Effector memory CD8-positive, alpha-beta T cell (primary cell): ENCODE data around the gene ANKEF1.
"Not testable (repeated sequence)": the region's sequence is repeated elsewhere in the genome, so short reads cannot be mapped to it uniquely, and the experiment has no call there.

Experiments used
- ATAC-seq: fragments of 150-1000 bp; cut with Tn5 transposase; replicated peaks from 2 replicates; pipeline ENCODE4 v1.10.0; 2021; ENCODE audit warnings: mild to moderate bottlenecking, moderate library complexity
- DNase-seq, 3 experiments: peaks; one replicate each; pipeline ENCODE4 v3.0.0; 2021
- H3K27ac Mint-ChIP-seq, 2 donors: one replicate each; pipeline ENCODE4 v1.8.0; 2022; ENCODE audit warnings: mild to moderate bottlenecking in 2 of 2, mixed read lengths in 2 of 2, moderate library complexity in 2 of 2
- H3K27me3 Mint-ChIP-seq, 2 donors: one replicate each; pipeline ENCODE4 v1.8.0; 2022; ENCODE audit warnings: mixed read lengths in 2 of 2
- H3K36me3 Mint-ChIP-seq: one replicate; pipeline ENCODE4 v1.8.0; 2022; ENCODE audit warnings: mild to moderate bottlenecking, moderate library complexity, mixed read lengths; ENCODE audit not compliant: insufficient read depth
- H3K4me1 Mint-ChIP-seq, 2 donors: one replicate each; pipeline ENCODE4 v1.8.0; 2022; ENCODE audit warnings: low read depth in 2 of 2, mixed read lengths in 2 of 2
- H3K4me3 Mint-ChIP-seq, 2 donors: one replicate each; pipeline ENCODE4 v1.8.0; 2022; ENCODE audit warnings: mild to moderate bottlenecking in 2 of 2, mixed read lengths in 2 of 2, moderate library complexity in 2 of 2
- H3K9me3 Mint-ChIP-seq, 2 donors: one replicate each; pipeline ENCODE4 v1.8.0; 2022; ENCODE audit warnings: mixed read lengths in 2 of 2

The ANKEF1 gene

DNA sequence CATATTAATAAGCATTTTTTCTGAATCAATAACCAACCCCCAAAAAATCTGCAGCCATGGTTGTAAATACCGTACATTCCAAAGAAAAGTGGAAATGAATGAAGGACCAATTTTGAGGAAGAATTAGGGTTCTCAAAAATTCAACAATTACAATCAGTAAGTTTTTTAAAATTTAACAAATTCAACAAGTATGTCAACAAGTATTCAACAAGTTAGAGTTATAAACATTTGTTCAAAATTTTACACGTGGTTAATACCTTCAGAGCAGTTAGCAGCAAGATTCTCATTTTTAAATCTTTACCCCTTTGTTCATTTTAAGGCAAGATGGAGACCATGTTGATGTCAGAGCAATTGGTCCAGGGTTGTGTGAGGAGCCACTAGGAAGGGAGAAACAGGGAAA is 27.6 kb upstream of the ANKEF1 start:
- DNase-seq = no peak
- Mint-ChIP-seq H3K36me3 (no peaks in the 10 kb centered on the region), H3K9me3 (no peaks in the 10 kb centered on the region), H3K27me3 (peaks cover 12 to 38% of the 10 kb centered on the region in 2 donors), H3K4me3 (no peak overlapping the region), H3K4me1 (no peaks in the 10 kb centered on the region), H3K27ac (no peak overlapping the region)
- ATAC-seq = no peak

DNA sequence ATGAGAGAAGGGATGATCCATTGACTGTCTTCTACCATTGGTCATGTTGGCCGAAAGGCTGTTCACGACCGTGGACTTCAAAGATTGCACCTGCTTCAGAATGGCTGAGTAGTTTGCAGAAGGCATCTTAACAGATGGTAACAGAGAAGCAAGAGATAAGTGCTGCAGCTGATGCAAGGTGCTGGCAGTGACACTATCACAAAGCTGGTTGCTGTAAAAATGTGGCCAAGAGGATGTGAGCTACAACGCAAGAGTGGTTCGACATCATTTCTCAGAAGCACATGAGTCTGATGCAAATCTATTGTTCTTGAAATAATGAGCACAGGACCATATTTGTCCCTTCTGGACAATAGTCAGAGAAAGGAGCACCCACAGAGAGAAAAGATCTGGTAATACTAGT is 27.0 kb upstream of the ANKEF1 start:
- no peak for DNase-seq
- H3K36me3 Mint-ChIP-seq = no peaks in the 10 kb centered on the region
- no peak for ATAC-seq
- H3K4me1 Mint-ChIP-seq = no peaks in the 10 kb centered on the region
- H3K9me3 Mint-ChIP-seq = no peaks in the 10 kb centered on the region
- H3K27me3 Mint-ChIP-seq = peaks cover 12 to 38% of the 10 kb centered on the region in 2 donors
- H3K4me3 Mint-ChIP-seq = no peak overlapping the region
- H3K27ac Mint-ChIP-seq = no peak overlapping the region

DNA sequence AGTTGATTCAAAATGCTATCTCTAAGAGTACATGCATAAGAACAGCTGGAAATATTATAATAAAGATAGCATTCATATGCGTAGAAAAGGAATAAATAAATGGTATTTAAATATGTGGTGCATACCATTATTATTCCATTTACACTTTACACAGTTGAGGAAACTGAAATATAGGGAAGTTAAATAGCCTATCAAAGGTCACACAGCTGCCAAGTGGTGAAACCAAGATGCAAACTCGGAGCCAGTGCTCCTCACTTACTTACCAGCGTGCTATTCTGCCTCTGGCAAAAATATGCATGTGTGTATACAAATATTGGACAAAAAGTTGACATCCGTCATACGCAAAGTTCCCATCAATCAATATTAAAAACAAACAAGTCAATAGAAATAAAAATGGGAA is 22.3 kb upstream of the ANKEF1 start:
- H3K4me3 Mint-ChIP-seq = no peak overlapping the region
- DNase-seq (no peak), ATAC-seq (no peak)
- H3K27ac Mint-ChIP-seq = no peak overlapping the region
- no peaks in the 10 kb centered on the region for H3K9me3 Mint-ChIP-seq
- H3K36me3 Mint-ChIP-seq = no peaks in the 10 kb centered on the region
- no peaks in the 10 kb centered on the region for H3K4me1 Mint-ChIP-seq
- H3K27me3 Mint-ChIP-seq = peaks cover 18 to 34% of the 10 kb centered on the region in 2 donors

DNA sequence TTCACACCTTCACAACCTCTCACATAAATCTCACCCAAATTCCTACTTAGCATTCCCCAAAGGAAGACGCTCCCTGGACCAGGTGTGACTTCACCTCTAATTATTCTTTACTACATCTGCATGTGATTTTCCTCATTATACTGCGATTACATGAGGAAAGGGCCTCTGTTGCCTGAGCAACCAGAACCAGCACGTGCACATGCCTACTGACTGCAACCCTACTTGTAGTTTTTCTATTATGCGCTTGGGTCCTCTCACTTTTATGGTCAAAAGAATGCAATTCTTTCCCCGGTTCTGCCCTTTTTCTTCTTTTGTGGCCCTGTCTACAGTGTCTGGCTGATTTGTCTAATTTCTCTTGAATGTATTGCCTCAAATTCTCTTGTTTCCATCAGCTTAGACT is 20.4 kb upstream of the ANKEF1 start:
- Mint-ChIP-seq H3K4me3 (no peak overlapping the region), H3K27ac (no peak overlapping the region), H3K9me3 (no peaks in the 10 kb centered on the region), H3K27me3 (peaks cover 12 to 21% of the 10 kb centered on the region in 2 donors), H3K36me3 (no peaks in the 10 kb centered on the region), H3K4me1 (no peaks in the 10 kb centered on the region)
- DNase-seq (no peak), ATAC-seq (no peak)

DNA sequence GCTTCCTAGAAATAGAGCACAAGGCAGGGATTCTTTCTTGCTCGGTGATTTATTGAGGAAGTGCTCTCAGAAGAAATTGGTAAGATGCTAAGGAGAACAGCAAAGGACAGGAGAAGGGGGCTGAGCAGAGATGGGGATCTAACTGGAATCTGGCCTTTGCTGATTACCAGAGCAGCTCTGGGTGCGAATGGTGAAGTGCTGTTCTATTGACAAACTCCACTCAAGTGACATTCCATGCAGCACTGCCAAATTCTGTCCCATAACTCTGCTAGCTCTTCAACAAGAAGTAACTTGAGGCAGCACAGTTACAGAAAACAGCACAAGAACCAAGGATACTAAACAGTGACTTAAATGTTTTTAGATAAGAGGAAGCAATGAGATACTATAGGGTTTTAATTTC is 13.8 kb upstream of the ANKEF1 start:
- Mint-ChIP-seq H3K36me3 (no peaks in the 10 kb centered on the region), H3K4me1 (no peaks in the 10 kb centered on the region), H3K27ac (no peak overlapping the region), H3K9me3 (no peaks in the 10 kb centered on the region), H3K4me3 (no peak overlapping the region), H3K27me3 (peaks cover 45 to 49% of the 10 kb centered on the region in 2 donors)
- DNase-seq = no peak
- ATAC-seq = no peak

DNA sequence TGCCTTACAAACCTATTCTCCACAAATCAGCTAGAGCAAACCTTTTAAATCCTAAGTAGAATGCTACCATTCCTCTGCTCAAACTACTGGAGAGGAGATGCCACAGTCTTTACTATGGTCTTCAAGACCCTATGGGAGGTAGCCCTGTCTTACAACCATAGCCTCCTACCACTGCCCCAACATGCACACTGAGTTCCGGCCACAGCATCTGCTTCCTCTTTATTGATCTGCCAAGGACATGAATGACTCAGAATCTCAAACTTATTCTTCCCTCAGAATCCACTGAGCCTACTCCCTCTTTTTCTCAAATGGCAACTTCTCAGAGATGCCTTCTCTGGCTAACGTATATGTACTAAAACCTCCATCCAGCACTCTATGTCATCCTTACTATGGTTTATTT is 12.2 kb upstream of the ANKEF1 start:
- no peak overlapping the region for H3K27ac Mint-ChIP-seq
- H3K36me3 Mint-ChIP-seq = no peaks in the 10 kb centered on the region
- DNase-seq (no peak), ATAC-seq (no peak)
- H3K4me3 Mint-ChIP-seq = no peak overlapping the region
- H3K9me3 Mint-ChIP-seq = no peaks in the 10 kb centered on the region
- peaks cover 52 to 61% of the 10 kb centered on the region in 2 donors for H3K27me3 Mint-ChIP-seq
- no peaks in the 10 kb centered on the region for H3K4me1 Mint-ChIP-seq

DNA sequence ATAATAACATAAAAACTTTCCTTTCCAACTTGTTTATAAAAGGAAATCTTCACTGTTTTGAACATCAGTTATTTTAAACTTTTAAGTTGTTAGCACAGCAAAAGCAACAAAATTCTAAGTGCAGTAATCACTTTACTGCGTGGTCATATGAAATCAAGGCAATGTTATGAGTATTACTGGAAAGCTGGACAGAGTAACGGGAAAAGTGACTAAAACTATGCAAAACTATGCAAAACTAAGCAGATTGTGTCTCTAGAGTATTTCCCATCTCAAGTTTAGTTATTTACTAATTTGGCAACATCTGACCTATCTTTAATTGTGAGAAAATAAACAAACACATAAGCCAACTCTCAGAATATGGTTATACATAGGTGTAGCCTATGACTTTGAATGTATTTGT is 10.9 kb upstream of the ANKEF1 start:
- peaks cover 2% of the 10 kb centered on the region for H3K36me3 Mint-ChIP-seq
- no peaks in the 10 kb centered on the region for H3K9me3 Mint-ChIP-seq
- no peak for ATAC-seq
- no peak overlapping the region for H3K4me3 Mint-ChIP-seq
- no peak for DNase-seq
- H3K4me1 Mint-ChIP-seq = no peaks in the 10 kb centered on the region
- no peak overlapping the region for H3K27ac Mint-ChIP-seq
- H3K27me3 Mint-ChIP-seq = peaks cover 52 to 70% of the 10 kb centered on the region in 2 donors

DNA sequence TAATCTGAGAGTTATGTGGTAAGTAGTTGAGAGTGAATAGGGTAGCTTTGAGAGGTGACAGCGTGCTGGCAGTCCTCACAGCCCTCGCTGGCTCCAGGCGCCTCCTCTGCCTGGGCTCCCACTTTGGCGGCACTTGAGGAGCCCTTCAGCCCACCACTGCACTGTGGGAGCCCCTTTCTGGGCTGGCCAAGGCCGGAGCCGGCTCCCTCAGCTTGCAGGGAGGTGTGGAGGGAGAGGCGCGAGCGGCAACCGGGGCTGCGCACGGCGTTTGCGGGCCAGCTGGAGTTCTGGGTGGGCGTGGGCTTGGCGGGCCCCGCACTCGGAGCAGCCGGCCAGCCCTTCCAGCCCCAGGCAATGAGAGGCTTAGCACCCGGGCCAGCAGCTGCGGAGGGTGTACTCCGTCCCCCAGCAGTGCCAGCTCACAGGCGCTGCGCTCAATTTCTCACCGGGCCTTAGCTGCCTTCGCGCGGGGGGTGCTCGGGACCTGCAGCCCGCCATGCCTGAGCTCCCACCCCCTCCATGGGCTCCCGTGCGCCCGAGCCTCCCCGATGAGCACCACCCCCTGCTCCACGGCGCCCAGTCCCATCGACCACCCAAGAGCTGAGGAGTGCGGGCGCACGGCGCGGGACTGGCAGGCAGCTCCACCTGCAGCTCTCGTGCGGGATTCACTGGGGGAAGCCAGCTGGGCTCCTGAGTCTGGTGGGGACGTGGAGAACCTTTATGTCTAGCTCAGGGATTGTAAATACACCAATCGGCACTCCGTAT is 3.2 kb upstream of the ANKEF1 start:
- peaks cover 17 to 35% of the 10 kb centered on the region in 2 donors for H3K27me3 Mint-ChIP-seq
- H3K4me3 Mint-ChIP-seq, H3K4me1 Mint-ChIP-seq: not testable (repeated sequence)

DNA sequence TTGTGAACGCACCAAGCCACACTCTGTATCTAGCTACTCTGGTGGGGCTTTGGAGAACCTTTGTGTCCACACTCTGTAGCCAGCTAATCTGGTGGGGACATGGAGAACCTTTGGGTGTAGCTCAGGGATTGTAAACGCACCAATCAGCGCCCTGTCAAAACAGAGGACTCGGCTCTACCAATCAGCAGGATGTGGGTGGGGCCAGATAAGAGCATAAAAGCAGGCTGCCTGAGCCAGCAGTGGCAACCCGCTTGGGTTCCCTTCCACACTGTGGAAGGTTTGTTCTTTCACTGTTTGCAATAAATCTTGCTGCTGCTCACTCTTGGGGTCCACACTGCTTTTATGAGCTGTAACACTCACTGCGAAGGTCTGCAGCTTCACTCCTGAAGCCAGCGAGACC is 2.5 kb upstream of the ANKEF1 start:
- not testable (repeated sequence) for H3K9me3 Mint-ChIP-seq, ATAC-seq, H3K4me1 Mint-ChIP-seq, H3K36me3 Mint-ChIP-seq, DNase-seq, H3K4me3 Mint-ChIP-seq, H3K27ac Mint-ChIP-seq
- H3K27me3 Mint-ChIP-seq = peaks cover 13 to 28% of the 10 kb centered on the region in 2 donors

More for the DNA sequence above, 3.2 kb upstream of the ANKEF1 start:
- not testable (repeated sequence) for H3K27ac Mint-ChIP-seq, ATAC-seq, H3K9me3 Mint-ChIP-seq, DNase-seq, H3K36me3 Mint-ChIP-seq

DNA sequence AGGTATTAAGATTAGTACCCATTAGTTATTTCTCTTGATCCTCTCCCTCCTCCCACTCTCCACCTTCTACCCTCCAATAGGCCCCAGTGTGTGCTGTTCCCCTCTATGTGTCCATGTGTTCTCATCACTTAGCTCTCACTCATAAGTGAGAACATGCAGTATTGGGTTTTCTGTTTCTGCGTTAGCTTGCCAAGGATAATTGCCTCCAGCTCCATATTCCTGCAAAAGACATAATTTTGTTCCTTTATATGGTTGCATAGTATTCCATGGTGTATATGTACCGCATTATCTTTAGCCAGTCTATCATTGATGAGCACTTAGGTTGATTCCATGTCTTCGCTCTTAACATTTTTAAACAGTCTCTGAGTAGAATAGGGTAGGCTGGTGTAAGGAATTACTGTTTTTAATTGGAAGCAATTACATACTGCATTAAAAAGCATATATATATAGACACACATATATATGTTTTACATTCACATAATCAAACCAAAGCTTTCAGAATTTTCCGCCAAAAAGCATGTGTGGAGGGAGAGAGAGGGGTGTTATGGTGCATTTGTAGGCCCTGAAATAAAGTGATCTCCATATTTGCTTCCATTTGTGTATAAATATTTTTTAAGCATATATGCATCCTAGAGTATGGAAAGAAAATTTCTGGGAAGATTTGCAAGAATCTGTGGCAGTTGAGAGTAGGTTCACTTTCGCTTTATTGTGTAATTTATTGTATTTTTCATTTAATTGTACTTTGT is 709 bp upstream of the ANKEF1 start:
- peak overlapping the region; percentile 68 to 74 for H3K4me3 Mint-ChIP-seq
- H3K27ac Mint-ChIP-seq = no peak overlapping the region
- H3K27me3 Mint-ChIP-seq = peaks cover 13 to 17% of the 10 kb centered on the region in 2 donors
- peaks cover 7 to 8% of the 10 kb centered on the region in 2 donors for H3K4me1 Mint-ChIP-seq
- no peaks in the 10 kb centered on the region for H3K36me3 Mint-ChIP-seq
- H3K9me3 Mint-ChIP-seq = no peaks in the 10 kb centered on the region
- ATAC-seq = no peak
- DNase-seq = no peak

DNA sequence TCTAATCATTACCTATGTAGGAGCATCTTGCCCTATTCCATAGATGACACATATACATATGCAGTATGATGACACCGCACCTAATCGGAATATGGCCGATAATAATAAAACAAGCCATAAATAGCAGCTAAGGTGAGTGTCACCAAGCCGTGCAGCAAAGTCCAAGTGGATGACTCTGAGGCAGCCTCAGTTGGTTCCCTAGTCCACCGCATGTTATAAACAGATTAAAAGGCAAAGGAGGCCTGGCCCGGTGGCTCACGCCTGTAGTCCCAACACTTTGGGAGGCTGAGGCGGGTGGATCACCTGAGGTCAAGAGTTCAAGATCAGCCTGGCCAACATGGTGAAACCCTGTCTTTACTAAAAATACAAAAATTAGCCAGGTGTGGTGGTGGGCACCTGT is 1.5 kb downstream of the ANKEF1 start:
- not testable (repeated sequence) for DNase-seq, H3K36me3 Mint-ChIP-seq, H3K9me3 Mint-ChIP-seq, ATAC-seq, H3K4me1 Mint-ChIP-seq, H3K27ac Mint-ChIP-seq, H3K27me3 Mint-ChIP-seq
- H3K4me3 Mint-ChIP-seq = peak overlapping the region in 1 of 2 donors; percentile 55

DNA sequence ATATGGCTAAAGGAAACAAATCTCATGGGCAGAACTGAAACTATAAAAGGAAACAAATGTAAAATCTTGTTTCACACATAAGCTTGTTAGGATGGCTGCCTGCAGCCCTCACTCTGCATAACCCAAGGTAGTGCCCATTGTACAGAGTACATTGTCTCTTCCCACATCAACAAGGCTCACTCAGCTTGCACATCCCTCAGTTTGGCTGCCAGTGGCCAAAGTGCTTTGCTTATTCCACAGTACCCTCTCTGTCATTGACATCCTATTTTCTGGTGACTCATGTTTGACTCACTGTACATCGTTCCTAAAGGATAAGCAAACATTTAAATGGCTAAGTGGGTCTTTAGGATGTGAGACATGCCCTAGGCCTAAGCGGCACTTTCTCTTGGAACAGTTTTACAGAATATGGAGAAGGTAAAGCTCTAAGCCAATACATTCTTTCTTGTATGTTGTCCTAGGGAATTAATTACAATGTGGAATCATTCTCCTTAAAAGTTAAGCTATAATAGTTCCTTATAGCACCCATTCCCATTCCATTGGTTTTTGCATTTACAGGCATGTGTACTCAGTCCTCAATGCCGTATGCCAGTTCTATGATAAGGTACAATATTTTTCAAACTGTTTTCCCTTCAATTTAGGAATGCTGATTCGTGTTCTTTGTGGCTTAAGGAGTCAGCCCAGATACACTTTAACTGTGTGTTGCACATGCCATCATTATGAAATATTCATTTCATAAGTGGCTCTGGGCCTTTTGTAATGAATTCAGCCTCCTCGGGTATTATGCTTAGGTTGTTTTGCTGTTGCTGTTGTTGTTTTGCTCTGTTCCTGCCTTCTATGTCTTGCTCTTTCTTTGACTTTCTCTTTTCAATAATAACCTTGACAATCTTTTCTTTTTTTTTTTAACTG is 5.5 kb downstream of the ANKEF1 start:
- H3K4me1 Mint-ChIP-seq = peaks cover 6% of the 10 kb centered on the region in 2 donors
- no peaks in the 10 kb centered on the region for H3K9me3 Mint-ChIP-seq
- no peak overlapping the region for H3K4me3 Mint-ChIP-seq
- no peak overlapping the region for H3K27ac Mint-ChIP-seq
- no peaks in the 10 kb centered on the region for H3K27me3 Mint-ChIP-seq
- no peak for ATAC-seq
- H3K36me3 Mint-ChIP-seq = peaks cover 2% of the 10 kb centered on the region
- DNase-seq = no peak

DNA sequence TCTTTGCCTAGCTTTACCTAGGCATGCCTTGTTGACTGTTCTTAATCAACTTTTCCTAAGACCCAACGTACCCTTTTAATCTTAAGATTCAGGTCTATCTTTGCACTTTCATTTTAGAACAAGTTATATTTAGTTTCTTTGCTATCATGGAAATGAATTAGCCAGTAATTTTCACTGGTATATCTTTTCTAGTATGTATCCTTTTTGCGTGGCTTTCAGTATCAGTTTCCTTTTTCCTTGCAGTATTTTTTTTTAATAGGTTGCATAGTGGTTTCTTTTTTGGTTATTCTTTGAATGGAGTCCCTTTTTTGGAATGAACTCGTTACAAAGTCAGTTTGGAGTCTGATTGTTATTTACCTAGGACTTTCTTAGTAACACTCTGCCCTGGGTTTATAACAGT is 7.3 kb downstream of the ANKEF1 start:
- Mint-ChIP-seq H3K4me1 (peaks cover 0 to 1% of the 10 kb centered on the region in 2 donors), H3K27me3 (no peaks in the 10 kb centered on the region), H3K27ac (peak overlapping the region in 1 of 2 donors; percentile 27), H3K36me3 (peaks cover 2% of the 10 kb centered on the region), H3K4me3 (no peak overlapping the region), H3K9me3 (no peaks in the 10 kb centered on the region)
- DNase-seq (no peak), ATAC-seq (no peak)
